ENCODE measurements around the gene DENND1A.

Gene DENND1A

DNA sequence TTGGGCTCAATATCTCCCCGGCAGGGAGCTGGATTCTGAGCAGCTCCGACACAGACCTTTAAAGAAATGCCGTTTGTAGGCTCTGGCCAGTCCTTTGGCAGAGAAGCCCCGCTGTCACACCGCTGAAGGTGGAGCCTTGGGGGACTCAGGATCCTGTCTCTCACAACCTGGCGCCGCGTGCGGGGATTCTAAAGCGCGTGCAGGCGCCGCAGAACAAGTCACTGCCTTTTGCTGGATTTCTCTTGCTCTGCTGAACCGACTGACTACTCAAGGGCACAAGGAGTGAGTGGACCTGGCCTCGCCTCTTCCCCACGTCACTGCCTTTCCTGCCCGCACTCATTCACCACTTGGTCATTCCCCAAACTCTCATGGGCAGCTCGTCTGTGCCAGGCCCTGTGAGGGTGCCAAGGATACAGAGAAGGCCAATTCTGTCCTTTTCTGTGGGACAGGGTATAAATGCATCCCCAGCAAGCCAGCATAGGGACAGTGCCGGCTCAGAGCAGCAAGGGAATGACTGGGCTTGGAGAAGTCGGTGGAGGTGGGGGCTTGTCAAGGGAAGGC is 504.6 kb downstream of the DENND1A start:
- TF ChIP-seq, protein P1, sequence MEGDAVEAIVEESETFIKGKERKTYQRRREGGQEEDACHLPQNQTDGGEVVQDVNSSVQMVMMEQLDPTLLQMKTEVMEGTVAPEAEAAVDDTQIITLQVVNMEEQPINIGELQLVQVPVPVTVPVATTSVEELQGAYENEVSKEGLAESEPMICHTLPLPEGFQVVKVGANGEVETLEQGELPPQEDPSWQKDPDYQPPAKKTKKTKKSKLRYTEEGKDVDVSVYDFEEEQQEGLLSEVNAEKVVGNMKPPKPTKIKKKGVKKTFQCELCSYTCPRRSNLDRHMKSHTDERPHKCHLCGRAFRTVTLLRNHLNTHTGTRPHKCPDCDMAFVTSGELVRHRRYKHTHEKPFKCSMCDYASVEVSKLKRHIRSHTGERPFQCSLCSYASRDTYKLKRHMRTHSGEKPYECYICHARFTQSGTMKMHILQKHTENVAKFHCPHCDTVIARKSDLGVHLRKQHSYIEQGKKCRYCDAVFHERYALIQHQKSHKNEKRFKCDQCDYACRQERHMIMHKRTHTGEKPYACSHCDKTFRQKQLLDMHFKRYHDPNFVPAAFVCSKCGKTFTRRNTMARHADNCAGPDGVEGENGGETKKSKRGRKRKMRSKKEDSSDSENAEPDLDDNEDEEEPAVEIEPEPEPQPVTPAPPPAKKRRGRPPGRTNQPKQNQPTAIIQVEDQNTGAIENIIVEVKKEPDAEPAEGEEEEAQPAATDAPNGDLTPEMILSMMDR (IDR thresholded peaks at IDR 0.05; ENCODE audit: borderline replicate concordance, control extremely low read depth, extremely low read depth, insufficient read depth, missing control alignments): no peak
- in situ Hi-C loops (cut with MboI; ENCODE audit: low sequenced_read_pairs, unreplicated experiment): no loop called here
- DNase-seq (ENCODE audit: low spot score): no peak

DNA sequence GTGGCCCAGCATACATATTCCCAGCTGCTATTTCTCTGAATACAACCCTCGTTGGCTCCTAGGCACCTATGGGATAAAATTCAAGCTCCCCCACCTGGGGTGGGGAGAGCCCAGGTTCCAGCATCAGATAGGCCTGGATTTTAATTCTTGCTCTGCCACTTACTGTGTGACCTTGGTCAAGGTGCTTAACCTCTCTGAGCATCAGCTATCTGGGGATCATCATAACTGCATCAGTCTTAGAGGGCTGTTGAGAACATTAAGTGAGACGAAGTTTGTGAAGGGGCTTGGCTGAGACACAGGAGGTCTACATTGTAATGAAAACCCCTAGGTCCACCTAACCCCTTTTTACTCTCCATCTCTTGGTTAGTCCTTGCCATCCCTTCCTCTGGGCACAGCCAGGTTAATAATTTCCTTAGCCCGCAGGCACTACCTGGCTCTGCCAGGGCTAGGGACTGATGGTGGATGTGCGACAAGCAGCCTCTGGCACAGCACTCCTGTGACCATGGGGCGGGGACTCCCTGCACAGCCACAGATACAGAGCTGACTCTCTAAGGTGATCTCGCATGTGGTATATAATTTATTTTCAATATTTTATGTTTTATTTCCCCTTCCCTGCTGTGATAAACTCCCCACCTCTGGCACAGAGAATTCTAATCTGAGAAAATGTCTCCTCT is 505.2 kb downstream of the DENND1A start:
- TF ChIP-seq, protein P1 (IDR thresholded peaks at IDR 0.05; ENCODE audit: borderline replicate concordance, control extremely low read depth, extremely low read depth, insufficient read depth, missing control alignments): no peak
- DNase-seq (ENCODE audit: low spot score): no peak
- in situ Hi-C loops (cut with MboI; ENCODE audit: low sequenced_read_pairs, unreplicated experiment): no loop called here

DNA sequence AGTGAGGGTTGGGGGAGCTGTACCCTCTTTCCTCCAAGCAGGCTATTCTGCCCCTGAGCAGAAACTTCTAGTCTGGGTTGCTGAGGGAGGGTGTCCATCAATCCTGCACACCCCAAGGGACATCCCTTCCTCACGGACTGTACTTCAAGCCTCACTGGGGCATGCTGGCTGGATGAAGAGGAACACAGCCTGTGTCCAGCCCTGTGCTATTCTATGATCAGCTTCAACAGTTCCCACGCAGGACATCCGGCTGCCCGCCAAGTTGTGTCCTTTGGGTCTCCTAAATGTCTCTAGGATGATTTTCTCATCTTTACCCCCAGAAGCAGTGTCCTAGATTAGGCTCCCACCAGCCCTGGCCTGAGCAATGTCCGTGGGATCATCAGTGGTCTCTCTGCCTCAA is 505.8 kb downstream of the DENND1A start:
- in situ Hi-C loops (cut with MboI; ENCODE audit: low sequenced_read_pairs, unreplicated experiment): no loop called here
- no peak for DNase-seq (ENCODE audit: low spot score)
- TF ChIP-seq, protein P1 (IDR thresholded peaks at IDR 0.05; ENCODE audit: borderline replicate concordance, control extremely low read depth, extremely low read depth, insufficient read depth, missing control alignments): no peak

DNA sequence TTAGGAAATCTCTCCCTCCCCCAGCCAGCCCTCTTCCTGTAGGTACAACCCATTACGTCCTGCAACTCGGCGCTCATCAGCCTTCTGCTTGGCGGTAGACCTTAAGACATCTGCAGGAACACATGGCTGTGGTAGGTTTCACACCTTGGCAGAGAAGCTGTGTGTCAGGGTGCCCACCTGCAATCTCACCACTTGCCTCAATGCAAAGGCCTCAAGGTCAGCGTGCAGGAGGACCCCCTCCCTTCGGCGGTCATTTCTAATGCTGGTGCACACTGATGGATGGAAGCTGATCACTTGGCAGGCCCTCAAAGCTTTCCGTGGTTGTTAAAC is 506.6 kb downstream of the DENND1A start:
- in situ Hi-C loops (cut with MboI; ENCODE audit: low sequenced_read_pairs, unreplicated experiment): no loop called here
- DNase-seq (ENCODE audit: low spot score): no peak
- TF ChIP-seq, protein P1 (IDR thresholded peaks at IDR 0.05; ENCODE audit: borderline replicate concordance, control extremely low read depth, extremely low read depth, insufficient read depth, missing control alignments): no peak

DNA sequence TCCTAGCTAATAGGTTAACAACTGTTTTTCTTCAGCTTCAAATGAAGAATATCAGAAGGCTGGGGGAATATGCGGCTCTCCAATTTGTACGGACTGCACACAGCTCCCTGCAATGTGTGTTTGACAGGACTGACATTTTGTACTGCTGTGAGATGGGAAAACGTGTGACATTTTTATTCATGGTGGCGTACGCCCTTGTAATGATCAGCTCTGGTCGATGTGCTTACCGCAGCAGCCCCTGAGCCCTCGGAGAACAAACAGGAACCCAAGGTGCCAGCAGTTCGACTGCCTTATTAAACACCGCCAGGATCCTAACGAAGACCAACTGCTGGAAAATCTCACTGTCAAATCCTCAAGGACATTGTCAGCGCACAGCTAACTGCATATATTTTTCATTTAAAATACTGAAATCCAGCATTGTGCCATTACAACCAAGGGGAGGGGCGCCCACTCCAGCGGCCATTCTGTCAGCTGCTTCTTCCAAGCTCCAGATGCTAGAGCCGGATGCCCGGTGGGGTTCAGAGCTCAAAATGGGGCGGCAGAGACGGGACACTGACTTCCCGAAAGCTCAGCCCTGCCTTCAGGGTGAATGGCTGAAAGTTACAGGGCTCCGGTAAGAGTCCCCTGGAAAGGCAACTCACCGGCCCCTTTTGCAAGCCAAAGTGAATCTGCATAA is 507.2 kb downstream of the DENND1A start:
- TF ChIP-seq, protein P1 (IDR thresholded peaks at IDR 0.05; ENCODE audit: borderline replicate concordance, control extremely low read depth, extremely low read depth, insufficient read depth, missing control alignments): no peak
- in situ Hi-C loops (cut with MboI; ENCODE audit: low sequenced_read_pairs, unreplicated experiment): no loop called here
- DNase-seq (ENCODE audit: low spot score): no peak

DNA sequence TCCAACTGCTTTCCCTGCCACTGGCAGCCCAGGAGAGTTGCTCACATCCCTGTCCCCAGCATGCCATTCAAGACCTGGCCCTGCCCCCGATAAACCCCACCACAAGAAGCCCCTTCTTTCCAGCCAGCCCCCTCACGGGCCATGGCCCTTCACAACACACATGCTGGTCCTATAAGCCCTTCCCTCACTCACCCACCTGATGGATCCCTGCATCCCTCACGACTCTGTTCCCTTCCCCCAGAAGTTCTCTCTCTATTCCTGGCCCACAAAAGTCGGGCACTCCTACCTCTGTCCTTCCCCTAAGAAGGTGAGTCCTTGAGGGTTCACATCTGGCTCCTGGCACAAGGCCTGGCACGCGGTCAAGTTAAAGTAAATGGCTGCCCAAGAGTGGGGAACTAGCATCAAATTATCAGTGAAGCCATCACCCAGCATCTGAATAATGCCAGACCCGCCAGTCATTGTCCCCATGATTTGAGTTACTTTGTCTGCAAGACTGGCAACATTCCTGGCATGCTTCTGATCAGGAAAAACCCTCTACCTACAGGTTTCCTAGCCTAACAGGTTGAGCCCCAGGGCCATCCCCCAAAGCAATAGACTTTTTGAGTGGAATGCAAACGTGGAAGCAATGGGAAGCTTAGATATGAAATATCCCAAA is 508.0 kb downstream of the DENND1A start:
- TF ChIP-seq, protein P1 (IDR thresholded peaks at IDR 0.05; ENCODE audit: borderline replicate concordance, control extremely low read depth, extremely low read depth, insufficient read depth, missing control alignments): no peak
- no peak for DNase-seq (ENCODE audit: low spot score)
- in situ Hi-C loops (cut with MboI; ENCODE audit: low sequenced_read_pairs, unreplicated experiment): no loop called here
